Measurements from ENCODE around the gene MRPS26.
"Not testable (repeated sequence)": the region's sequence is repeated elsewhere in the genome, so short reads cannot be mapped to it uniquely, and the experiment has no call there.

The MRPS26 gene

GRCh38 chr20:3045816-3046676, at the start of gene MRPS26:
Gene MRPS26, plus strand, starts transcription at chr20:3046052. Its CDS starts 17 bp downstream, at chr20:3046069.
- peak; percentile 94 for DNase-seq

DNA sequence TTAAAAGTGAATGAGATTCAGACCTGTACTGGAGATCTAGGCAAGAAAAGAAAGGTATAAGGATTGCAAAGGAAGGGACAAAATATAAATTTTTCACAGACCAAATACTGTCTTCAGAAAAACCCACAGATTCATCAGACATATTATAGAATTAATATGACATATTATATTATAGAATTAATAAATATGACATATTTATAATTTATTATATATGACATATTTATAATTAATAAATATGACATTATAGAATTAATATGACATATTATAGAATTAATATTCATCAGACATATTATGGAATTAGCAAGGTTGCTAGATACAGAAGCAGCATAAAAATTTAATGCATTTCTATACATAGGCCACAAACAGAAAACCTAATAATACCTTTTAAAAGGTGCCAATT, 47.1 kb upstream of the MRPS26 start:
- DNase-seq, result no peak

- DNase-seq, result peak; percentile 92
Measured at GRCh38 chr20:3000852-3001523, 44.9 kb upstream of the MRPS26 start.

DNA sequence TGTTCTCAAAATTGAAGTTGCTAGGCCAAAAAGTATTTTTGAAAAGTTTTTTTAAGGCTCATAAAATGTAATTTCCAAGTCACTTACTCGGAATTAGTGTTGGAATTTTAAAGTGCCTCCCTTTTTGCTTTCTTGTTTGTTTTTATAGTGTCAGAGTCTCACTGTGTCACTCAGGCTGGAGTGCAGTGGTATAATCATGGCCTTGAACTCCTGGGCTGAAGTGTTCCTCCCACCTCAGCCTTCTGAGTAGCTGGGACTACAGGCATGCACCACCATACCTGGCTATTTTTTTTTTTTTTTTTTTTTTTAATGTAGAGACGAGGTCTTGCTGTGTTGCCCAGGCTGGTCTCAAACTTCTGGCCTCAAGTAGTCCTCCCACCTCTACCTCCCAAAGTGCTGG, 42.4 kb upstream of the MRPS26 start:
- DNase-seq, result no peak

GRCh38 chr20:3010985-3011723, 34.7 kb upstream of the MRPS26 start:
- DNase-seq, result no peak

DNA sequence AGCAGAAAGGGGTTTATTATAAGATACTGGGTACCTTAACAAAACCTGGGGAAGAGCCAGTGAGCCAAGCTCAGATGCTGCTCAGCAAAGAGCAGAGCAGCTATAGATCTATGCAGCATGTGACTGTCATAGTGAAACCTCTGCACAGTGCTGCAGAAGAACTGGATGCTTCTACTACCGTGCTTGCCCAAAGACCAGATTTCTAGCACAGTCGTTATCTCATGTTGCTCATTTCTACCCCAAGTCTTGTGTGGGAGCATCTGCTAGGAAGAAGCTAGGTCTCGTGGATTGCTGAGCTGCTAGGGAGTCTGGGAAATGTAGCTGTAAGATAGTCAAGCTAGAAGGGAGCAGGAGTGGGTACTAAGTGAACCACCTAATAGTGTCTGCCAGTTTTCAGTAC, 34.1 kb upstream of the MRPS26 start:
- no peak for DNase-seq

DNA sequence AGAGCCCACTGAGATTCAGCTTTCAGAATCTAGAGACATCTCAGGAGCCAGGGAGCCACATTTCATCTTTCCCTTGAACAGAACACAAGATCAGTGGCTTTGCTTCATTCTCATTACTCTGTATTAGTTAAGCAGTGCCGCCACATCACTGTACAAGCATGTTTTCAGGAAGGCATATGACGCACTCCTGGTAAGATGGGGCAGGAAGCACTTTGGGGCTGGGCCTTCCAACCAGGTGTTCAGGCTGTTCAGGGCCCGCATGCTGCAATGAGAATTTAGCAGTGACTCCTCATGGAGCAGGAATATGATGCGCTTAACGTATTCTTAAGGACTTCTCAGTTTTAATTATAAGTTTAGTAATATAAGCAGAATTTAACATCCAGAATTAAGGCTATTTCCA, 32.1 kb upstream of the MRPS26 start:
- DNase-seq, result no peak

GRCh38 chr20:3014179-3014578, 31.7 kb upstream of the MRPS26 start:
- no peak for DNase-seq

- no peak for DNase-seq
Measured at GRCh38 chr20:3014662-3015061, 31.2 kb upstream of the MRPS26 start.

- DNase-seq, result not testable (repeated sequence)
Measured at GRCh38 chr20:3015302-3015701, 30.6 kb upstream of the MRPS26 start.

GRCh38 chr20:3021327-3021726, 24.5 kb upstream of the MRPS26 start:
- DNase-seq, result no peak

DNA sequence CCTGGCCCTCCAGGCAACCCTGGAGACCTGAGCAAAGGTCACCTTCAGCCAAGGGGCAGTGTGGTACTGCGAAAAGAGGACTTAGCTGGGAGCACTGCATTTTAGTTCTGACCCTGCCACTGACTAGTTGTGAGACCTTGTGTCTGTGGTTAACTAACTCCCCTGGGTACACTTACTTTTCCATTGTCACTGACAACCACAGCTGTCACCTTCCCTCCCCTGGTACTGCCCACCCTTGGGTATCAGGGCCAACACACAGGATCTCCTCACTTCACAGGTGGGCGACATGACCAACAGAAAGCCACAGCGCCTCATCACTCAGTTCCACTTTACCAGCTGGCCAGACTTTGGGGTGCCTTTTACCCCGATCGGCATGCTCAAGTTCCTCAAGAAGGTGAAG, 24.1 kb upstream of the MRPS26 start:
- DNase-seq, result no peak

- not testable (repeated sequence) for DNase-seq
Measured at GRCh38 chr20:3022559-3023490, 23.0 kb upstream of the MRPS26 start.

GRCh38 chr20:3027987-3028386, 17.9 kb upstream of the MRPS26 start:
- no peak for DNase-seq

DNA sequence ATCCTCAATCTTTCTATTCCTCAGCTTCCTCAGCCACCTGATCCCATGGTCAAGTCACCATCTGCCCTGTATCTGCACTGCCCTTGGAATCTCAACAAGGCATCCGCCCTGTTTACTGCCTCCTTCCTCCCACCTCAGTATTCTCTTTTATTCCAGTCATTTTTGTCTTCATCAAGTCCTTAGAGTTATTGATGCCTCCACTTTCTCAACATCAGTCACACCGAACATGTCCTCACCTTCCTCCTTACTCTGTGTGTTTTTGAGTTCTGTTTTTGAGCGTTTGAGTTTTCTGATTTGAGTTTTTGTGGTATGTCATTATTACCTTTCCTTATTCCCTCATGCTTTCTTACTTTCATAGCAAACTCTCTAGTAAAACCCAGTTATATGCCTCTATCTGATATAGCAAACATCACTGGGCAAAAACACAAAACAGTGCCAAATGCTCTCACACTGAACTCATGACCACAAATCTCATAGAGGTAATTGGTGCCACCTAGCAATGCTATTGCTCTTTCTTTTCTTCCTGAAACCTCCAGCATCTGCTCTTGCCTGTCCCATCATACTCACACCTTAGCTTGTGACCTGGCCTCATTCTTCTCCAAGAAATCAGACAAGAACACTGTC, 14.2 kb upstream of the MRPS26 start:
- no peak for DNase-seq

GRCh38 chr20:3032624-3033023, 13.2 kb upstream of the MRPS26 start:
- no peak for DNase-seq

- no peak for DNase-seq
Measured at GRCh38 chr20:3037654-3038053, 8.2 kb upstream of the MRPS26 start.

- no peak for DNase-seq
Measured at GRCh38 chr20:3038454-3038853, 7.4 kb upstream of the MRPS26 start.

DNA sequence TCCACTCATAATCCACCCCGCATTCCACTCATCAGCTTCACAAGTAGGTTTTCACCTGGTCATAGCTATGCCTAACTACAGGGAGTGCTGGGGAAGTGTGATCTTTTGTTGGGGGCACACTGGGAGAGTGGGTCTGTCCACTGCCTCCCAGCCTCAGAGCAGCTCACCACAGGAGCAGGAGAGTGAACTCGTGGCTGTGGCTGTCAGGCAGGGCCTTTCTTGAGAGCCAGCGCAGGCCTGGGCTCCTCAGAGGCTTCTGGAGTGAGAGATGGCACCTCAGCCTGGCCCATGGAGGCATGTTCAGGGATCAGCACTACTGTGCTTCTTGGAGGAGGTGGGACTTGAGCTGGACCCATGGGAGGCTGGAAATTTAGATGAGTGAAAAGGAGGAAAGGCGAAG, 6.4 kb upstream of the MRPS26 start:
- no peak for DNase-seq

DNA sequence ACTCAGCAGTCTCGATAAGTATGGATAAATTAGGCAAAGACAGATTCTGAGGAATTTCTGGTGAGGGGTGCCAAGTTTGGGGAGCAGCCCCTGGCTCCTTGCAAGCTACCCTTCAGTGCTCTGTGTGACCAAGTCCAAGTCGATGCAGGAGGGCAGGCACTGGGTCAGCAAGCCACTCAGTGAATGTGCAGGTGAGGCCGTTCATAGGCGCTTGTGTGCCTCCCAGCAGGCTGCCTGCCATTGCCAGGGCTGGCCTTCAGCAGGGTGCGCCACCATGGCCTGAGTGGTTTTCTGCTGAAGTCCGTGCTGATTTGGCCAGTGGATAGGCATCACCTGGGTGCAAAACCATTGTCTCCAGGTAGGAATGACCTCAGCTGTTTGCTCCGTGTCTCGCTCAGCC, 5.8 kb upstream of the MRPS26 start:
- no peak for DNase-seq

DNA sequence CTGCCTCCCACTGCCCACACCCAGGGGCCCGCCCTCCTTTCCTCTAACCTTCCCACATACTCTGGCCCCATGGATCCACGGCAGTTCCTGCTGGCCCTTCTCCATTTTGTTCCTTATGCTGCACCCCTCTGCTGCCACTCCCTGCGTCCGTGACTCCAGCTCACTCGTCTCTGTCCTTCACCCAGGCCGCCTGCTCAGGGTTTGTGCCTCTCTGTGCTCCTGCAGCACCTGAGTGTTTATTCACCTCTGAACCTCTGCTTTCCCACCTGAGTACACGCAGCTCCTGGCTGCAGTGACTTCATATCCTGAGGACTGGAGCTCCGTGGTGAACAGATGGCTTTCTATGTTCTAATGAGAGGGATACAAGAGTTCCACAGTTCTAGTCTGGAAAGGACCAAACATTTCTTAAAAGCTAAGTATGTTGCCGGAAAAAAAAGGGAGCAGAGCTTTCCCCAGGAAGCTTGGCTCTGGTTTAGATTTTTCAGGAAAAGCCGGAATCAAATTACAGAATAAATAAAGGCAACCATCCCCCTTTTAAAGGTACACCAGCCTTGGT, 3.9 kb upstream of the MRPS26 start:
- no peak for DNase-seq

- no peak for DNase-seq
Measured at GRCh38 chr20:3042625-3043024, 3.2 kb upstream of the MRPS26 start.
